ENCODE results near the gene RNF181. TPM values are rescaled to one million over a fixed set of nuclear protein-coding genes. Genes with fewer than 3 reads are reported as not detected.
"Not testable (repeated sequence)": the region's sequence is repeated elsewhere in the genome, so short reads cannot be mapped to it uniquely, and the experiment has no call there.

RNF181 gene
- total RNA-seq, 1 experiment from 2014 or later: 123 TPM

GRCh38 chr2:85602476-85603234, 7.1 kb downstream of the RNF181 start, which contains the start of gene TMEM150A:
TMEM150A (minus strand) TSS chr2:85602698; CDS start chr2:85601948, 750 bp downstream.
- Histone ChIP-seq H3K9me3 (no peaks in the 10 kb centered on the region), H3K4me3 (ENCODE audit: low read depth, low read length) (peak within 1 kb of the TSS; percentile 83), H3K27me3 (replicated peaks; ENCODE audit: control insufficient read depth, insufficient read depth, low read length) (no peaks in the 10 kb centered on the region), H3K36me3 (ENCODE audit: control insufficient read depth, insufficient read depth, low read length) (peaks cover 6% of the 10 kb centered on the region), H3K4me1 (peaks cover 12% of the 10 kb centered on the region; the same call in 1 of the 2 replicates)
- DNase-seq: peak; percentile 92 to 96
- ChIA-PET POLR2A (interaction anchor here (0.6 to 1.6 kb wide), 10 partner anchors 8 to 71 kb away, joined by 3 to 19 read pairs (median 4); partner anchors contain the start of genes C2orf68, MAT2A and RNF181), CTCF (interaction anchor here (0.6 to 2.0 kb wide), 7 partner anchors 9 to 416 kb away, joined by 3 to 10 read pairs (median 4); partner anchors contain the start of genes C2orf68 and MAT2A)
- intact Hi-C loops (cut with micrococcal nuclease; ENCODE audit: unreplicated experiment): loop anchor here (1.0 kb wide), 4 partner anchors 10 to 181 kb away; partner anchors contain the start of genes C2orf68 and GGCX
- Mint-ChIP-seq H3K27me3 (ENCODE audit: insufficient read depth, unreplicated experiment) (no peaks in the 10 kb centered on the region), H3K4me1 (ENCODE audit: low read depth, unreplicated experiment) (peaks cover 13% of the 10 kb centered on the region), H3K27ac (ENCODE audit: unreplicated experiment) (peak within 1 kb of the TSS; percentile 81), H3K4me3 (ENCODE audit: unreplicated experiment) (peak within 1 kb of the TSS; percentile 87), H3K36me3 (ENCODE audit: insufficient read depth, unreplicated experiment) (peaks cover 39% of the 10 kb centered on the region), H3K9me3 (ENCODE audit: unreplicated experiment) (no peaks in the 10 kb centered on the region)
- BruUV-seq (replicated peaks): TSS peak; percentile 27
- peak; percentile 47 to 55 for TF ChIP-seq CTCF (IDR thresholded peaks at IDR 0.05; ENCODE audit: insufficient read depth in 1 of 2, low read depth in 1 of 2, low read length in 1 of 2, severe bottlenecking in 1 of 2, unreplicated experiment in 1 of 2)

- H3K36me3 ChIP-seq (ENCODE audit: control insufficient read depth, insufficient read depth, low read length); H3K27me3 ChIP-seq (replicated peaks; ENCODE audit: control insufficient read depth, insufficient read depth, low read length); DNase-seq; H3K27me3 Mint-ChIP-seq (ENCODE audit: insufficient read depth, unreplicated experiment); intact Hi-C loops (cut with micrococcal nuclease; ENCODE audit: unreplicated experiment); H3K9me3 Mint-ChIP-seq (ENCODE audit: unreplicated experiment); BruUV-seq (replicated peaks); H3K4me1 ChIP-seq; H3K9me3 ChIP-seq: not testable (repeated sequence)
- ChIA-PET POLR2A (interaction anchor here (0.6 to 1.6 kb wide), 3 partner anchors 9 to 19 kb away, joined by 3 to 5 read pairs (median 3); partner anchors contain the start of genes RNF181 and USP39), CTCF (interaction anchor here (0.6 to 2.0 kb wide), 4 partner anchors 8 to 52 kb away, joined by 4 to 10 read pairs (median 5); partner anchors contain the start of gene C2orf68)
- Mint-ChIP-seq H3K27ac (ENCODE audit: unreplicated experiment) (peak overlapping the region; percentile 81), H3K4me3 (ENCODE audit: unreplicated experiment) (peak overlapping the region; percentile 87), H3K36me3 (ENCODE audit: insufficient read depth, unreplicated experiment) (peaks cover 54% of the 10 kb centered on the region), H3K4me1 (ENCODE audit: low read depth, unreplicated experiment) (peaks cover 13% of the 10 kb centered on the region)
- H3K4me3 ChIP-seq (ENCODE audit: low read depth, low read length): peak overlapping the region; percentile 83
These were observed 8.5 kb downstream of the RNF181 start for GRCh38 chr2:85604133-85604444.

DNA sequence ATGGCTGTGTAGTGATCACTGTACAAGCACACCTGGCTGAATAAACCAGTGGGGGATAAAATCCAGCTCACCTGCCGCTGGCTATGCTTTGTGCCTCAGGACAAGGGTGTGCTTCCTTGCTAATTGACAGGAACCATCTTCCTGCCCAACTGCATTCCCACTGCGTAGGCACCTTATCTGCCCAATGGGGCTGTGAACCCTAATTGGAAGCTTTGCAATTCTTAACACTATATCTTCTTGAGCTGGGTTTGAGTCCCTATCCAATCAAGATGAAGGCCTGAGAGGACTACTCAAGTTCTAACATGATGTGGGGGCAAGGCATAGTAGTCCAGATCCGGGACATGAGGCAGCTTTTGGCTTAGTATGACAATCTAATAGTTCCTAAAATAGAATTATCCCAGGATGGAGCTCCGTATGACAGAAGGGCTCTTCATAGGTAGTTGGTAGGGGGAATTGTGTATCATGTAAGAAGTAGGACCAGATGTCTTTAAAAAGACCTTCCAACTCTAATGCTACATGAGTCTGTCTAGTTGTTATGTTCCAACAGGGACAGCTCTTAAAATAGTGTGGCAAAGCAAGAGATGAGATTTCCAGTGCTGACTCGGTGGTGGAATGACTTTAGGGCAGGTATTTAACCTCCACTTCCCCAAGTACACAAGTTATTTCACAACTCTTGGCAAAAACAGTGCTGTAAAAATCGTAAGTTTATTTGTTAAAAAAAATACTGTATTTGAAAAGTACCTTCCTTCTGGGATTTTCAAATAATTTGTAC, 9.2 kb downstream of the RNF181 start:
- Mint-ChIP-seq H3K9me3 (ENCODE audit: unreplicated experiment) (no peaks in the 10 kb centered on the region), H3K27ac (ENCODE audit: unreplicated experiment) (no peak overlapping the region), H3K27me3 (ENCODE audit: insufficient read depth, unreplicated experiment) (no peaks in the 10 kb centered on the region), H3K4me3 (ENCODE audit: unreplicated experiment) (no peak overlapping the region), H3K36me3 (ENCODE audit: insufficient read depth, unreplicated experiment) (peaks cover 60% of the 10 kb centered on the region), H3K4me1 (ENCODE audit: low read depth, unreplicated experiment) (peaks cover 13% of the 10 kb centered on the region)
- H3K4me3 ChIP-seq (ENCODE audit: low read depth, low read length): no peak overlapping the region
- peaks cover 2% of the 10 kb centered on the region; the same call in 1 of the 2 replicates for H3K36me3 ChIP-seq (ENCODE audit: control insufficient read depth, insufficient read depth, low read length)
- H3K27me3 ChIP-seq (replicated peaks; ENCODE audit: control insufficient read depth, insufficient read depth, low read length): no peaks in the 10 kb centered on the region
- H3K4me1 ChIP-seq: peaks cover 10% of the 10 kb centered on the region; the same call in 1 of the 2 replicates
- no TSS peak for BruUV-seq (replicated peaks)
- no peak for TF ChIP-seq CTCF (IDR thresholded peaks at IDR 0.05; ENCODE audit: insufficient read depth in 1 of 2, low read depth in 1 of 2, low read length in 1 of 2, severe bottlenecking in 1 of 2, unreplicated experiment in 1 of 2)
- DNase-seq: no peak
- ChIA-PET POLR2A (interaction anchor here (1.0 kb wide), 1 partner anchor 14 kb away, joined by 3 read pairs; no protein-coding TSS in a partner anchor), CTCF (interaction anchor here (0.5 kb wide), 1 partner anchor 278 kb away, joined by 3 read pairs; no protein-coding TSS in a partner anchor)
- H3K9me3 ChIP-seq: no peaks in the 10 kb centered on the region
- intact Hi-C loops (cut with micrococcal nuclease; ENCODE audit: unreplicated experiment): no loop called here

Measured in Caco-2 (cell line).